HG03135 (cell line): ENCODE data around the gene KMT2C.
"Not testable (repeated sequence)": the region's sequence is repeated elsewhere in the genome, so short reads cannot be mapped to it uniquely, and the experiment has no call there.

Source experiments
- ATAC-seq: cut with Tn5 transposase; IDR thresholded peaks from one replicate; pipeline ENCODE4 v1.9.1; 2021; ENCODE audit warnings: mild to moderate bottlenecking, moderate library complexity; ENCODE audit not compliant: unreplicated experiment

Gene KMT2C

GRCh38 chr7:152406030-152406429 lies 29.8 kb downstream of the KMT2C start:
- ATAC-seq: not testable (repeated sequence)

GRCh38 chr7:152403726-152404125 lies 32.1 kb downstream of the KMT2C start:
- ATAC-seq: no peak

- no peak for ATAC-seq
Measured at GRCh38 chr7:152402384-152403250, 33.2 kb downstream of the KMT2C start.

GRCh38 chr7:152399344-152399743 lies 36.5 kb downstream of the KMT2C start:
- ATAC-seq: no peak

- no peak for ATAC-seq
Measured at GRCh38 chr7:152395112-152395511, 40.7 kb downstream of the KMT2C start.

- ATAC-seq: not testable (repeated sequence)
Measured at GRCh38 chr7:152394214-152394613, 41.6 kb downstream of the KMT2C start.

- peak; percentile 77 for ATAC-seq
Measured at GRCh38 chr7:152392254-152392653, 43.5 kb downstream of the KMT2C start.

- ATAC-seq: not testable (repeated sequence)
Measured at GRCh38 chr7:152386136-152386764, 49.6 kb downstream of the KMT2C start.

GRCh38 chr7:152384235-152385200 lies 51.3 kb downstream of the KMT2C start:
- not testable (repeated sequence) for ATAC-seq

- ATAC-seq: no peak
Measured at GRCh38 chr7:152383341-152384234, 52.2 kb downstream of the KMT2C start.

- no peak for ATAC-seq
Measured at GRCh38 chr7:152382244-152382643, 53.6 kb downstream of the KMT2C start.

GRCh38 chr7:152380931-152381578 lies 54.7 kb downstream of the KMT2C start:
- ATAC-seq: not testable (repeated sequence)

GRCh38 chr7:152378497-152378896 lies 57.3 kb downstream of the KMT2C start:
- ATAC-seq: not testable (repeated sequence)

GRCh38 chr7:152376716-152377484 lies 58.9 kb downstream of the KMT2C start:
- not testable (repeated sequence) for ATAC-seq

GRCh38 chr7:152370297-152370696 lies 65.5 kb downstream of the KMT2C start:
- ATAC-seq: no peak

GRCh38 chr7:152369518-152369917 lies 66.3 kb downstream of the KMT2C start:
- ATAC-seq: no peak

- no peak for ATAC-seq
Measured at GRCh38 chr7:152367170-152367569, 68.6 kb downstream of the KMT2C start.

GRCh38 chr7:152366662-152367061 lies 69.1 kb downstream of the KMT2C start:
- ATAC-seq: no peak
